ENCODE results near the gene DDX25.
"Not testable (repeated sequence)": the region's sequence is repeated elsewhere in the genome, so short reads cannot be mapped to it uniquely, and the experiment has no call there.

The DDX25 gene

GRCh38 chr11:125902277-125902926 lies 1.9 kb upstream of the DDX25 start:
- no peak for DNase-seq
- Mint-ChIP-seq H3K27ac (no peak overlapping the region), H3K4me1 (peaks cover 24% of the 10 kb centered on the region), H3K9me3 (peaks cover 19% of the 10 kb centered on the region), H3K27me3 (ENCODE audit: low read depth, poor library complexity) (peaks cover 42% of the 10 kb centered on the region), H3K36me3 (ENCODE audit: low read depth) (peaks cover 9% of the 10 kb centered on the region), H3K4me3 (peak overlapping the region; percentile 99)
- TF ChIP-seq, protein P1, sequence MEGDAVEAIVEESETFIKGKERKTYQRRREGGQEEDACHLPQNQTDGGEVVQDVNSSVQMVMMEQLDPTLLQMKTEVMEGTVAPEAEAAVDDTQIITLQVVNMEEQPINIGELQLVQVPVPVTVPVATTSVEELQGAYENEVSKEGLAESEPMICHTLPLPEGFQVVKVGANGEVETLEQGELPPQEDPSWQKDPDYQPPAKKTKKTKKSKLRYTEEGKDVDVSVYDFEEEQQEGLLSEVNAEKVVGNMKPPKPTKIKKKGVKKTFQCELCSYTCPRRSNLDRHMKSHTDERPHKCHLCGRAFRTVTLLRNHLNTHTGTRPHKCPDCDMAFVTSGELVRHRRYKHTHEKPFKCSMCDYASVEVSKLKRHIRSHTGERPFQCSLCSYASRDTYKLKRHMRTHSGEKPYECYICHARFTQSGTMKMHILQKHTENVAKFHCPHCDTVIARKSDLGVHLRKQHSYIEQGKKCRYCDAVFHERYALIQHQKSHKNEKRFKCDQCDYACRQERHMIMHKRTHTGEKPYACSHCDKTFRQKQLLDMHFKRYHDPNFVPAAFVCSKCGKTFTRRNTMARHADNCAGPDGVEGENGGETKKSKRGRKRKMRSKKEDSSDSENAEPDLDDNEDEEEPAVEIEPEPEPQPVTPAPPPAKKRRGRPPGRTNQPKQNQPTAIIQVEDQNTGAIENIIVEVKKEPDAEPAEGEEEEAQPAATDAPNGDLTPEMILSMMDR (IDR thresholded peaks at IDR 0.05): no peak

DNA sequence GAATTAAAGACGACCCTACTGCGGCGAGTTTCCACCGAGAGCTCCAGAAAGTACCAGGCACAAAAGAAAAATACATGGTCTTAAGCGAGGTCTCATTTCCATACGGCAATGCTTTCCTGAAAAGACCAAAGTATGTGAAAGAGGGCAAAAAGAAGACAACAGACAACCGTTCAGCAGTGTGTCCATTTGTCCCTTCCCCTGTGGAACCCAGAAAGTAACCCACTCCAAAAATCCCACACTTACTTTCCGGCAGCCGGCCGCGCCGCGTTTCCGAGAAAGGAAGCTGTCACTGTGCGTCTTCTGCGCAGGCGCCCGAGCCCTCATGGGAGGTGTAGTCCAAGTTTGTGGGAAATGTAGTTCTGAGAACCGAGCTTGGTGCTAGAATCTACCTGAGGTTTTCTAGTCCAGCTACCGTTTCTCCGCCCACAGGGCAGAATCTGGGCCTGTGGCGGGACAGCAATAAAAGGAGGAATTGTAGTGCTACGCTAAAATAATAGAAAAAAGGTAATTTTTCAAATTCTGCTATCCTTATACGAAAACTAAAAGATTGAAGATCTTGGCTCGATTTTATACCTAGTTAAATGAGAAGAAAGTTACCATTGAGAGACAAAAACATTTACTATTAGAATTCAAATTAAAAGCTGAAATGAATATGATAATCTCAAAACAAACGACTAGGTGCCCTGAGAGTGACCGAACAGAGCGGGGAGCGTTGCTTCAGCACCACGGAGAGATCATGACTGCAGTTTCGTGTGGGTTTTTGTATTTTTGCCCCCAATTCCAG lies 1.2 kb upstream of the DDX25 start, which contains the start of gene PUS3:
TSS of gene PUS3 (minus strand) at position 280 of the 784 bp plus-strand sequence. CDS start 6,922 bp downstream, outside the sequence.
- Mint-ChIP-seq H3K36me3 (ENCODE audit: low read depth) (peaks cover 9% of the 10 kb centered on the region), H3K27ac (peak within 1 kb of the TSS; percentile 91), H3K4me1 (peaks cover 24% of the 10 kb centered on the region), H3K4me3 (peak within 1 kb of the TSS; percentile 99), H3K9me3 (peaks cover 19% of the 10 kb centered on the region), H3K27me3 (ENCODE audit: low read depth, poor library complexity) (peaks cover 50% of the 10 kb centered on the region)
- TF ChIP-seq, protein P1 (IDR thresholded peaks at IDR 0.05): no peak
- DNase-seq: peak; percentile 90

DNA sequence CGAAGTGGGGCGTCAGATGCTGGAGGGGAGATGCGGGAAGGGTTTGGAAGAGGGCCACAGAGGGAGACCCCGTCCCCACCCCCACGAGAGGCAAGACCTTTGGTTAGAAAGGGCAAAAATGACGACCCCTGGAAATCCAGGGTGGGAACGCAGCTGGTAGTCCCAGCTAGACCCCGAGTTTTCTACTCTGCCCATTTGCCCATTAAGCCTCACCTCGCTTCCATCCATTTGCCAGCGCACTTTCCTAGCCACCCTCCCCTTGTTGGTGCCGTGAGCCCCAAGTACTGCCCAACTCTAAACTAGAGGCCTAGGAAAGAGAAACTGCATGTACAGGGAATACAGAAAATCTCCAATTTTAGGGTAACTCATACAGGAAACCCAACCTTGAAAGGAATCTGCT lies 370 bp downstream of the DDX25 start:
- Mint-ChIP-seq H3K4me3 (peak overlapping the region; percentile 66), H3K27me3 (ENCODE audit: low read depth, poor library complexity) (peaks cover 53% of the 10 kb centered on the region), H3K4me1 (peaks cover 24% of the 10 kb centered on the region), H3K36me3 (ENCODE audit: low read depth) (peaks cover 9% of the 10 kb centered on the region), H3K9me3 (peaks cover 19% of the 10 kb centered on the region), H3K27ac (no peak overlapping the region)
- TF ChIP-seq, protein P1 (IDR thresholded peaks at IDR 0.05): no peak
- DNase-seq: no peak

GRCh38 chr11:125910226-125910849 lies 6.0 kb downstream of the DDX25 start:
- no peak for DNase-seq
- H3K27me3 Mint-ChIP-seq (ENCODE audit: low read depth, poor library complexity): peaks cover 49% of the 10 kb centered on the region
- peaks cover 5% of the 10 kb centered on the region for H3K9me3 Mint-ChIP-seq
- no peaks in the 10 kb centered on the region for H3K4me1 Mint-ChIP-seq
- H3K36me3 Mint-ChIP-seq (ENCODE audit: low read depth): no peaks in the 10 kb centered on the region
- no peak overlapping the region for H3K4me3 Mint-ChIP-seq
- TF ChIP-seq, protein P1 (IDR thresholded peaks at IDR 0.05): no peak
- H3K27ac Mint-ChIP-seq: no peak overlapping the region

DNA sequence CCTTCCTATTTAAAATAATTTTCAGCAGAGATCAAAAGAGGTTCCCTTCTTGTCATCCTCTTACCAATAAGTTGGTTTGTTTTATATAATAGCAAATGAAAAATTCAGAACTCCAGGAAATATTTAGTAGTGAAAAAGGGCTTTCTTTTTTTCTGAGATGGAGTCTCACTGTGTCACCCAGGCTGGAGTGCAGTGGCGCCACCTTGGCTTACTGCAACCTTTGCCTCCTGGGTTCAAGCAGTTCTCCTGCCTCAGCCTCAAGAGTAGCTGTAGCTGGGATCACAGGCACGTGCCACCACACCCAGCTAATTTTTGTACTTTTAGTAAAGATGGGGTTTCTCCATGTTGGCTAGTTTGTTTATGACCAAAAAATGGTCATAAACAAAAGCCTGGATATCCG lies 10.3 kb downstream of the DDX25 start:
- H3K4me3 Mint-ChIP-seq; H3K36me3 Mint-ChIP-seq (ENCODE audit: low read depth); H3K4me1 Mint-ChIP-seq; H3K27ac Mint-ChIP-seq; DNase-seq; H3K9me3 Mint-ChIP-seq: not testable (repeated sequence)
- peaks cover 28% of the 10 kb centered on the region for H3K27me3 Mint-ChIP-seq (ENCODE audit: low read depth, poor library complexity)

DNA sequence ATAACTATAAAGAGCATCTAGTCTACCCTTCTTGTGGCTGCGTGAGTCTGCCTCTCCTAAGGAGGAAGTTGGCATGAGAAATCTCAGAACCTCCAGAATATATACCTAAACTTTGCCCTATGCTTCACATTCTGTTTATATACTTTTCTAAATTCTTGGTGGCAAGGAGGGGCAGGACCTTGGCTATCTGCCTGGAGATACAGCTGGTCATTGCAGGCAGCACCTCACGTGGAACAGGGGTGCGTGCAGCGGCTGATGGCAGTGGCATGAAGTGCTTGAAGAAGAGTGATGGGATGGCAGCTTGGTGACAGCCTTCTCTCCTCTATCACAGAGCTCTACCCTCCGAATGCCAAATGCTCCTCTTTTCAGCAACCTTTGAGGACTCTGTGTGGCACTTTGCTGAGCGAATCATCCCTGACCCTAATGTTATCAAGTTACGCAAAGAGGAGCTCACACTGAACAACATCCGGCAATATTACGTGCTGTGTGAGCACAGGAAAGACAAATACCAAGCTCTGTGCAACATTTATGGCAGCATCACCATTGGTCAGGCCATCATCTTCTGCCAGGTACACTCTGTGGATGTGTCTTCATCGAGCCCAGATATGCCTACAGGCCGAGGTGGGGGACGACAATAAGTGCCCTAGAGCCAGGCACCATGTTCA lies 12.5 kb downstream of the DDX25 start:
- H3K4me3 Mint-ChIP-seq: no peak overlapping the region
- H3K9me3 Mint-ChIP-seq: no peaks in the 10 kb centered on the region
- TF ChIP-seq, protein P1 (IDR thresholded peaks at IDR 0.05): no peak

More for the DNA sequence above, 12.5 kb downstream of the DDX25 start:
- no peaks in the 10 kb centered on the region for H3K36me3 Mint-ChIP-seq (ENCODE audit: low read depth)
- H3K4me1 Mint-ChIP-seq: peaks cover 6% of the 10 kb centered on the region
- DNase-seq: no peak
- H3K27me3 Mint-ChIP-seq (ENCODE audit: low read depth, poor library complexity): peaks cover 30% of the 10 kb centered on the region
- H3K27ac Mint-ChIP-seq: no peak overlapping the region
